WTC11 (cell line): ENCODE measurements around the gene FOXA3. TPM values are rescaled to one million over a fixed set of nuclear protein-coding genes. Genes with fewer than 3 reads are reported as not detected.

Experiments
- AFF4 ChIP-seq: sonication (generic); formaldehyde crosslinking; IDR thresholded peaks from 2 replicates; pipeline ENCODE4 v1.8.1; 2023; ENCODE audit warnings: mild to moderate bottlenecking, missing genetic modification reagents, borderline replicate concordance
- AR ChIP-seq: fragments of 250-450 bp; sonication (Bioruptor Pico); IDR thresholded peaks from 2 replicates; pipeline ENCODE4 v1.9.0; 2021; ENCODE audit warnings: mild to moderate bottlenecking
- ATF1 ChIP-seq: sonication (generic); formaldehyde crosslinking; IDR thresholded peaks from 2 replicates; pipeline ENCODE4 v1.8.1; 2023; ENCODE audit warnings: mild to moderate bottlenecking, moderate library complexity, missing genetic modification reagents
- ATF2 ChIP-seq: sonication (generic); formaldehyde crosslinking; IDR thresholded peaks from 2 replicates; pipeline ENCODE4 v1.8.1; 2022; ENCODE audit warnings: low read depth, missing genetic modification reagents, borderline replicate concordance
- GTF2I ChIP-seq: fragments of 250-450 bp; sonication (Bioruptor Pico); conservative IDR thresholded peaks from 2 replicates; pipeline ENCODE4 v1.4.0; 2021; ENCODE audit warnings: mild to moderate bottlenecking
- JUN ChIP-seq: sonication (generic); formaldehyde crosslinking; IDR thresholded peaks from 2 replicates; pipeline ENCODE4 v1.8.0; 2023; ENCODE audit warnings: mild to moderate bottlenecking, missing genetic modification reagents
- KAT7 ChIP-seq: sonication (generic); formaldehyde crosslinking; IDR thresholded peaks from 2 replicates; pipeline ENCODE4 v1.8.1; 2023; ENCODE audit warnings: missing genetic modification reagents, mild to moderate bottlenecking, borderline replicate concordance
- NR1H2 ChIP-seq: sonication (generic); formaldehyde crosslinking; IDR thresholded peaks from 2 replicates; pipeline ENCODE4 v1.9.0; 2021; ENCODE audit warnings: mild to moderate bottlenecking, moderate library complexity, missing genetic modification reagents
- NR3C1 ChIP-seq: sonication (generic); formaldehyde crosslinking; conservative IDR thresholded peaks from 2 replicates; pipeline ENCODE4 v1.8.1; 2023; ENCODE audit warnings: low read depth, mild to moderate bottlenecking, missing genetic modification reagents
- OVOL2 ChIP-seq: fragments of 250-450 bp; sonication (Bioruptor Pico); IDR thresholded peaks from 2 replicates; pipeline ENCODE4 v1.9.0; 2021; ENCODE audit warnings: mild to moderate bottlenecking, borderline replicate concordance
- PRDM15 ChIP-seq: sonication (generic); formaldehyde crosslinking; IDR thresholded peaks from 2 replicates; pipeline ENCODE4 v1.8.0; 2022; ENCODE audit warnings: missing genetic modification reagents
- ZNF121 ChIP-seq: sonication (generic); formaldehyde crosslinking; IDR thresholded peaks from 2 replicates; pipeline ENCODE4 v1.8.0; 2023; ENCODE audit warnings: missing genetic modification reagents
- ZNF263 ChIP-seq: sonication (generic); formaldehyde crosslinking; IDR thresholded peaks from 2 replicates; pipeline ENCODE4 v1.8.1; 2022; ENCODE audit warnings: low read depth, mild to moderate bottlenecking, moderate library complexity, missing genetic modification reagents
- ZNF512 ChIP-seq: sonication (generic); formaldehyde crosslinking; IDR thresholded peaks from 2 replicates; pipeline ENCODE4 v1.8.1; 2022; ENCODE audit warnings: missing genetic modification reagents, borderline replicate concordance
- ZNF532 ChIP-seq: fragments of 250-450 bp; sonication (Bioruptor Pico); IDR thresholded peaks from 2 replicates; pipeline ENCODE4 v1.9.0; 2021; ENCODE audit warnings: mild to moderate bottlenecking, borderline replicate concordance
- total RNA-seq: library from RNA; stranded (reverse); gene quantifications from 3 replicates; pipeline ENCODE4 v1.2.3, GENCODE V29; 2021

FOXA3 gene
- total RNA-seq, 1 experiment from 2014 or later: 20.7 TPM

GRCh38 chr19:45863840-45864628 is at the start of gene FOXA3 (continued):
- no peak for TF ChIP-seq ZNF512 (CRISPR knock-in tag)
- no peak for TF ChIP-seq NR3C1 (CRISPR knock-in tag)
- 0 out of 2 replicates have a peak, but pooled peaks have one; percentile 49 for TF ChIP-seq AR (CRISPR knock-in tag)
- TF ChIP-seq KAT7 (CRISPR knock-in tag): no peak
- no peak for TF ChIP-seq ATF1 (CRISPR knock-in tag)
- TF ChIP-seq ZNF263 (CRISPR knock-in tag): no peak
- TF ChIP-seq OVOL2: no peak
- no peak for TF ChIP-seq AFF4
- TF ChIP-seq PRDM15 (CRISPR knock-in tag): no peak
- TF ChIP-seq ZNF532 (CRISPR knock-in tag): no peak
- TF ChIP-seq GTF2I (CRISPR knock-in tag): peak; percentile 100
- TF ChIP-seq NR1H2 (CRISPR knock-in tag): no peak
- TF ChIP-seq ZNF121 (CRISPR knock-in tag): no peak
- no peak for TF ChIP-seq JUN (CRISPR knock-in tag)
- no peak for TF ChIP-seq ATF2
